Epithelial cell of esophagus (primary cell): ENCODE results near the gene PACC1.

Experiments used
- DNase-seq: peaks from one replicate; pipeline ENCODE4 v3.0.0; 2010; ENCODE audit warnings: low read depth
- H3K4me3 ChIP-seq: 2 replicates; pipeline ENCODE4 v1.5.1; 2011; ENCODE audit warnings: mild to moderate bottlenecking, low read length, control low read depth
- CTCF ChIP-seq: IDR thresholded peaks from 2 replicates; pipeline ENCODE4 v1.5.1; 2011; ENCODE audit warnings: low read depth, mild to moderate bottlenecking, low read length, control low read depth, inconsistent platforms; ENCODE audit not compliant: insufficient read depth; ENCODE audit errors: missing control alignments

Gene PACC1

GRCh38 chr1:212355230-212355969 is 59.3 kb downstream of the PACC1 start:
- H3K4me3 ChIP-seq: no peak overlapping the region
- no peak for DNase-seq
- TF ChIP-seq CTCF: no peak

GRCh38 chr1:212354464-212354863 is 60.2 kb downstream of the PACC1 start:
- TF ChIP-seq CTCF: no peak
- no peak overlapping the region for H3K4me3 ChIP-seq
- no peak for DNase-seq

- TF ChIP-seq CTCF: no peak
- peak; percentile 25 for DNase-seq
- H3K4me3 ChIP-seq: no peak overlapping the region
Measured at GRCh38 chr1:212353181-212353580, 61.5 kb downstream of the PACC1 start.

GRCh38 chr1:212351588-212352362 is 62.9 kb downstream of the PACC1 start:
- no peak for TF ChIP-seq CTCF
- DNase-seq: no peak
- H3K4me3 ChIP-seq: no peak overlapping the region

GRCh38 chr1:212346601-212347000 is 68.1 kb downstream of the PACC1 start:
- no peak for DNase-seq

GRCh38 chr1:212344905-212345304 is 69.8 kb downstream of the PACC1 start:
- no peak overlapping the region for H3K4me3 ChIP-seq
- TF ChIP-seq CTCF: no peak
- DNase-seq: no peak

More at GRCh38 chr1:212346601-212347000, 68.1 kb downstream of the PACC1 start:
- H3K4me3 ChIP-seq: no peak overlapping the region
- no peak for TF ChIP-seq CTCF
